ENCODE results near the gene GEMIN7.

GEMIN7 gene

GRCh38 chr19:45122832-45123231, 43.8 kb downstream of the GEMIN7 start:
- CTCF ChIA-PET = interaction anchor here (1.6 to 3.9 kb wide), 2 partner anchors 9 to 63 kb away, joined by 4 to 12 read pairs; no protein-coding TSS in a partner anchor
- no peak for TF ChIP-seq CTCF (IDR thresholded peaks at IDR 0.05; ENCODE audit: control extremely low read depth, extremely low read depth, low read depth, missing control alignments)
- DNase-seq (ENCODE audit: extremely low spot score) = no peak
- POLR2A ChIA-PET = interaction anchor here (0.9 kb wide), 1 partner anchor 24 kb away, joined by 7 read pairs; no protein-coding TSS in a partner anchor

GRCh38 chr19:45123440-45123850, 44.4 kb downstream of the GEMIN7 start:
- TF ChIP-seq CTCF (IDR thresholded peaks at IDR 0.05; ENCODE audit: control extremely low read depth, extremely low read depth, low read depth, missing control alignments) = no peak
- CTCF ChIA-PET = interaction anchor here (1.2 to 3.9 kb wide), 3 partner anchors 9 to 64 kb away, joined by 3 to 12 read pairs (median 4); partner anchors contain the start of gene BLOC1S3
- POLR2A ChIA-PET = interaction anchor here (0.9 kb wide), 1 partner anchor 24 kb away, joined by 7 read pairs; no protein-coding TSS in a partner anchor
- no peak for DNase-seq (ENCODE audit: extremely low spot score)

- ChIA-PET CTCF (interaction anchor here (1.1 to 3.8 kb wide), 4 partner anchors 12 to 125 kb away, joined by 3 to 44 read pairs (median 4); partner anchors contain the start of gene BLOC1S3), POLR2A (no interaction called here)
- TF ChIP-seq CTCF (IDR thresholded peaks at IDR 0.05; ENCODE audit: control extremely low read depth, extremely low read depth, low read depth, missing control alignments) = no peak
- DNase-seq (ENCODE audit: extremely low spot score) = no peak
Observed at GRCh38 chr19:45124021-45124420, 45.0 kb downstream of the GEMIN7 start.

- TF ChIP-seq CTCF (IDR thresholded peaks at IDR 0.05; ENCODE audit: control extremely low read depth, extremely low read depth, low read depth, missing control alignments) = no peak
- ChIA-PET CTCF (interaction anchor here (0.6 to 3.8 kb wide), 19 partner anchors 8 to 213 kb away, joined by 3 to 44 read pairs (median 4); partner anchors contain the start of genes PPP1R37 and TRAPPC6A), POLR2A (no interaction called here)
- DNase-seq (ENCODE audit: extremely low spot score) = no peak
Observed at GRCh38 chr19:45125360-45125759, 46.3 kb downstream of the GEMIN7 start.

- ChIA-PET CTCF (interaction anchor here (0.6 to 3.8 kb wide), 16 partner anchors 9 to 214 kb away, joined by 3 to 44 read pairs (median 4); partner anchors contain the start of genes KLC3, PPP1R37 and TRAPPC6A), POLR2A (no interaction called here)
- DNase-seq (ENCODE audit: extremely low spot score) = peak; percentile 74
- peak; percentile 83 for TF ChIP-seq CTCF (IDR thresholded peaks at IDR 0.05; ENCODE audit: control extremely low read depth, extremely low read depth, low read depth, missing control alignments)
Observed at GRCh38 chr19:45125975-45126493, 47.0 kb downstream of the GEMIN7 start.

GRCh38 chr19:45126654-45127053, 47.6 kb downstream of the GEMIN7 start:
- no peak for DNase-seq (ENCODE audit: extremely low spot score)
- no peak for TF ChIP-seq CTCF (IDR thresholded peaks at IDR 0.05; ENCODE audit: control extremely low read depth, extremely low read depth, low read depth, missing control alignments)
- ChIA-PET CTCF (interaction anchor here (0.7 to 3.8 kb wide), 12 partner anchors 9 to 213 kb away, joined by 3 to 44 read pairs (median 8); partner anchors contain the start of genes KLC3 and PPP1R37), POLR2A (no interaction called here)
